IPS-15b (cell line): Measurements from ENCODE around the gene KIF3B.

Experiments used
- H3K27me3 ChIP-seq: one replicate; pipeline ENCODE4 v1.6.1; 2013; ENCODE audit warnings: low read length; ENCODE audit not compliant: control insufficient read depth, insufficient read depth
- H3K36me3 ChIP-seq: one replicate; pipeline ENCODE4 v1.6.1; 2013; ENCODE audit warnings: low read length; ENCODE audit not compliant: control insufficient read depth, insufficient read depth
- H3K4me1 ChIP-seq: one replicate; pipeline ENCODE4 v1.6.1; 2013; ENCODE audit warnings: mild to moderate bottlenecking, low read length; ENCODE audit not compliant: control insufficient read depth, insufficient read depth
- H3K4me3 ChIP-seq: one replicate; pipeline ENCODE4 v1.5.1; 2013; ENCODE audit warnings: low read depth, low read length
- H3K9ac ChIP-seq: one replicate; pipeline ENCODE4 v1.6.1; 2013; ENCODE audit warnings: low read depth, mild to moderate bottlenecking, low read length
- H3K9me3 ChIP-seq: one replicate; pipeline ENCODE4 v1.6.1; 2013; ENCODE audit warnings: mild to moderate bottlenecking, low read length; ENCODE audit not compliant: control insufficient read depth, insufficient read depth

The KIF3B gene

GRCh38 chr20:32277361-32278198 lies at the start of gene KIF3B:
TSS of gene KIF3B (plus strand) at chr20:32277651. CDS start at chr20:32309778, 32,127 bp downstream.
- peaks cover 6% of the 10 kb centered on the region for H3K4me1 ChIP-seq
- no peaks in the 10 kb centered on the region for H3K36me3 ChIP-seq
- H3K9me3 ChIP-seq = no peaks in the 10 kb centered on the region
- H3K9ac ChIP-seq = peak within 1 kb of the TSS; percentile 32
- H3K27me3 ChIP-seq = no peaks in the 10 kb centered on the region
- H3K4me3 ChIP-seq = peak within 1 kb of the TSS; percentile 77

- Histone ChIP-seq H3K4me1 (no peaks in the 10 kb centered on the region), H3K36me3 (peaks cover 24% of the 10 kb centered on the region), H3K9me3 (no peaks in the 10 kb centered on the region), H3K27me3 (no peaks in the 10 kb centered on the region), H3K9ac (no peak overlapping the region), H3K4me3 (no peak overlapping the region)
Observed at GRCh38 chr20:32227744-32228688, 49.4 kb upstream of the KIF3B start.

- Histone ChIP-seq H3K4me3 (no peak overlapping the region), H3K36me3 (peaks cover 25% of the 10 kb centered on the region), H3K9ac (no peak overlapping the region), H3K4me1 (no peaks in the 10 kb centered on the region), H3K27me3 (no peaks in the 10 kb centered on the region), H3K9me3 (no peaks in the 10 kb centered on the region)
Observed at GRCh38 chr20:32229251-32229747, 48.2 kb upstream of the KIF3B start.

- Histone ChIP-seq H3K36me3 (peaks cover 33% of the 10 kb centered on the region), H3K27me3 (no peaks in the 10 kb centered on the region), H3K4me3 (no peak overlapping the region), H3K9ac (no peak overlapping the region), H3K4me1 (no peaks in the 10 kb centered on the region), H3K9me3 (no peaks in the 10 kb centered on the region)
Observed at GRCh38 chr20:32230707-32231106, 46.7 kb upstream of the KIF3B start.

- H3K9me3 ChIP-seq = no peaks in the 10 kb centered on the region
- H3K4me1 ChIP-seq = no peaks in the 10 kb centered on the region
- peaks cover 33% of the 10 kb centered on the region for H3K36me3 ChIP-seq
- no peaks in the 10 kb centered on the region for H3K27me3 ChIP-seq
- no peak overlapping the region for H3K4me3 ChIP-seq
- no peak overlapping the region for H3K9ac ChIP-seq
Observed at GRCh38 chr20:32231245-32231644, 46.2 kb upstream of the KIF3B start.

GRCh38 chr20:32231847-32232246 lies 45.6 kb upstream of the KIF3B start:
- peaks cover 33% of the 10 kb centered on the region for H3K36me3 ChIP-seq
- H3K9me3 ChIP-seq = no peaks in the 10 kb centered on the region
- no peaks in the 10 kb centered on the region for H3K4me1 ChIP-seq
- H3K9ac ChIP-seq = no peak overlapping the region
- no peaks in the 10 kb centered on the region for H3K27me3 ChIP-seq
- H3K4me3 ChIP-seq = no peak overlapping the region

- H3K9me3 ChIP-seq = no peaks in the 10 kb centered on the region
- H3K4me1 ChIP-seq = no peaks in the 10 kb centered on the region
- H3K9ac ChIP-seq = no peak overlapping the region
- peaks cover 36% of the 10 kb centered on the region for H3K36me3 ChIP-seq
- H3K4me3 ChIP-seq = no peak overlapping the region
- no peaks in the 10 kb centered on the region for H3K27me3 ChIP-seq
Observed at GRCh38 chr20:32232326-32232886, 45.0 kb upstream of the KIF3B start.

- Histone ChIP-seq H3K4me1 (no peaks in the 10 kb centered on the region), H3K4me3 (no peak overlapping the region), H3K36me3 (peaks cover 32% of the 10 kb centered on the region), H3K9ac (no peak overlapping the region), H3K9me3 (no peaks in the 10 kb centered on the region), H3K27me3 (no peaks in the 10 kb centered on the region)
Observed at GRCh38 chr20:32233286-32233685, 44.2 kb upstream of the KIF3B start.

- Histone ChIP-seq H3K27me3 (no peaks in the 10 kb centered on the region), H3K4me1 (peaks cover 4% of the 10 kb centered on the region), H3K9me3 (no peaks in the 10 kb centered on the region), H3K4me3 (no peak overlapping the region), H3K36me3 (peaks cover 29% of the 10 kb centered on the region), H3K9ac (no peak overlapping the region)
Observed at GRCh38 chr20:32234135-32234808, 43.2 kb upstream of the KIF3B start.

GRCh38 chr20:32235331-32236047 lies 42.0 kb upstream of the KIF3B start:
- Histone ChIP-seq H3K27me3 (no peaks in the 10 kb centered on the region), H3K9me3 (no peaks in the 10 kb centered on the region), H3K4me3 (no peak overlapping the region), H3K9ac (no peak overlapping the region), H3K4me1 (peaks cover 11% of the 10 kb centered on the region), H3K36me3 (peaks cover 29% of the 10 kb centered on the region)
